CD14-positive monocyte (primary cell): ENCODE measurements around the gene DCHS1. TPM values are rescaled to one million over a fixed set of nuclear protein-coding genes. Genes with fewer than 3 reads are reported as not detected.

Source experiments
- DNase-seq, 3 donors: peaks; one replicate each; pipeline ENCODE4 v3.0.0-alpha.2; 2011 to 2022
- H2AFZ ChIP-seq: 2 replicates; pipeline ENCODE4 v1.6.0; 2012; ENCODE audit warnings: mild to moderate bottlenecking, low read depth, low read length, inconsistent platforms; ENCODE audit not compliant: insufficient read depth, poor library complexity, severe bottlenecking
- H3K27ac ChIP-seq, 2 donors: 1 replicate in 1 of 2; 2 replicates in 1 of 2; pipeline ENCODE4 v1.5.1; 2012 to 2013; ENCODE audit warnings: low read length in 2 of 2, control low read depth in 1 of 2, inconsistent platforms in 1 of 2, low read depth in 1 of 2, mild to moderate bottlenecking in 1 of 2
- H3K27me3 ChIP-seq, 2 donors: one replicate each; pipeline versions ENCODE4 v1.6.0 to v1.6.1; 2011 to 2013; ENCODE audit warnings: low read length in 2 of 2; ENCODE audit not compliant: control insufficient read depth in 2 of 2, insufficient read depth in 2 of 2
- H3K36me3 ChIP-seq, 2 donors: replicated peaks in 1 of 2; 1 replicate in 1 of 2; 2 replicates in 1 of 2; pipeline versions ENCODE4 v1.5.1 to v1.6.1; 2012 to 2013; ENCODE audit warnings: low read length in 2 of 2, control low read depth in 1 of 2, inconsistent platforms in 1 of 2, mild to moderate bottlenecking in 1 of 2; ENCODE audit not compliant: insufficient read depth in 2 of 2, control insufficient read depth in 1 of 2
- H3K4me1 ChIP-seq, 2 donors: 1 replicate in 1 of 2; 2 replicates in 1 of 2; pipeline versions ENCODE4 v1.5.1 to v1.6.1; 2012 to 2013; ENCODE audit warnings: low read length in 2 of 2, control low read depth in 1 of 2, inconsistent platforms in 1 of 2, mild to moderate bottlenecking in 1 of 2, moderate library complexity in 1 of 2; ENCODE audit not compliant: insufficient read depth in 2 of 2, control insufficient read depth in 1 of 2
- H3K4me2 ChIP-seq: replicated peaks from 2 replicates; pipeline ENCODE3; 2012; ENCODE audit warnings: low read length, moderate library complexity, mild to moderate bottlenecking; ENCODE audit not compliant: poor library complexity, severe bottlenecking; ENCODE audit errors: extremely low read depth
- H3K4me3 ChIP-seq, 3 experiments: fragments of 200-600 bp in 1 of 3; sonication (generic) in 1 of 3; replicated peaks in 1 of 3; 1 replicate in 2 of 3; 2 replicates in 1 of 3; pipeline ENCODE4 v1.5.1; 2011 to 2013; ENCODE audit warnings: low read length in 3 of 3, mild to moderate bottlenecking in 3 of 3, control low read depth in 2 of 3, low read depth in 2 of 3, inconsistent platforms in 1 of 3, moderate library complexity in 1 of 3
- H3K79me2 ChIP-seq: 2 replicates; pipeline ENCODE4 v1.6.0; 2012; ENCODE audit warnings: mild to moderate bottlenecking, control low read depth, inconsistent platforms, low read length, moderate library complexity; ENCODE audit not compliant: insufficient read depth
- H3K9ac ChIP-seq: 2 replicates; pipeline ENCODE4 v1.6.0; 2017; ENCODE audit warnings: low read length, mild to moderate bottlenecking; ENCODE audit not compliant: insufficient read depth, poor library complexity, severe bottlenecking
- H3K9me3 ChIP-seq, 2 donors: replicated peaks in 1 of 2; 1 replicate in 1 of 2; 2 replicates in 1 of 2; pipeline versions ENCODE4 v1.5.1 to v1.6.1; 2012 to 2013; ENCODE audit warnings: low read length in 2 of 2, control low read depth in 1 of 2; ENCODE audit not compliant: control insufficient read depth in 1 of 2, insufficient read depth in 1 of 2
- H4K20me1 ChIP-seq: 2 replicates; pipeline ENCODE4 v1.6.0; 2012; ENCODE audit warnings: mild to moderate bottlenecking, low read length, control low read depth, moderate library complexity; ENCODE audit not compliant: insufficient read depth
- H3K27ac Mint-ChIP-seq, 7 donors: one replicate each; pipeline ENCODE4 v1.8.0; 2020; ENCODE audit warnings: mild to moderate bottlenecking in 7 of 7, mixed read lengths in 7 of 7, moderate library complexity in 6 of 7, inconsistent platforms in 2 of 7
- H3K27me3 Mint-ChIP-seq, 3 donors: one replicate each; pipeline ENCODE4 v1.8.0; 2021 to 2022; ENCODE audit warnings: low read depth in 3 of 3, mild to moderate bottlenecking in 3 of 3, mixed read lengths in 3 of 3, moderate library complexity in 3 of 3, inconsistent platforms in 1 of 3
- H3K36me3 Mint-ChIP-seq, 2 donors: one replicate each; pipeline ENCODE4 v1.8.0; 2020; ENCODE audit warnings: mixed read lengths in 2 of 2, inconsistent platforms in 1 of 2, mild to moderate bottlenecking in 1 of 2
- H3K4me1 Mint-ChIP-seq: one replicate; pipeline ENCODE4 v1.8.0; 2020; ENCODE audit warnings: mild to moderate bottlenecking, mixed read lengths
- H3K4me3 Mint-ChIP-seq, 2 donors: one replicate each; pipeline ENCODE4 v1.8.0; 2020; ENCODE audit warnings: mild to moderate bottlenecking in 2 of 2, mixed read lengths in 2 of 2, moderate library complexity in 1 of 2
- H3K9me3 Mint-ChIP-seq, 7 donors: one replicate each; pipeline ENCODE4 v1.8.0; 2020 to 2022; ENCODE audit warnings: mixed read lengths in 7 of 7, mild to moderate bottlenecking in 6 of 7, moderate library complexity in 6 of 7, inconsistent platforms in 2 of 7
- CTCF ChIP-seq: fragments of 200-600 bp; IDR thresholded peaks from one replicate; pipeline ENCODE4 v1.8.0; 2022; ENCODE audit warnings: antibody characterized with exemption, mild to moderate bottlenecking
- WGBS: methylation state at CpG from one replicate; pipeline ENCODE4 v1.1.5; 2013; ENCODE audit warnings: missing lambda C conversion rate; ENCODE audit not compliant: insufficient coverage; 5-methylcytosine and 5-hydroxymethylcytosine counted together
- intact Hi-C, 2 donors: fragments of 100-400 bp; cut with micrococcal nuclease; formaldehyde crosslinking; loops; one replicate each; pipeline versions ENCODE4 v1.15.0 to v1.15.1; 2023
- polyA plus RNA-seq, 3 donors: library from polyadenylated mRNA; depleted of rRNA in 1 of 3; unstranded in 2 of 3; stranded (reverse) in 1 of 3; fragments of 300-500 nt in 2 of 3; fragments of >200 nt in 1 of 3; fragmentation: Illumina TruSeq in 2 of 3; gene quantifications; 1 replicate in 2 of 3; 2 replicates in 1 of 3; pipeline ENCODE4 v1.2.3, GENCODE V29; 2012 to 2021

The DCHS1 gene
- polyA plus RNA-seq, 3 donors, result 0.01 to 0.88 (median 0.02) TPM

GRCh38 chr11:6667733-6668374 lies 12.2 kb upstream of the DCHS1 start:
- no peak overlapping the region for H3K9ac ChIP-seq
- Mint-ChIP-seq H3K4me3 (no peak overlapping the region), H3K27me3 (peaks cover 1 to 6% (median 4%) of the 10 kb centered on the region in 3 donors), H3K36me3 (no peaks in the 10 kb centered on the region), H3K27ac (peak overlapping the region in 2 of 7 donors; percentile 44 to 55), H3K4me1 (peaks cover 6% of the 10 kb centered on the region), H3K9me3 (peaks cover 0 to 2% (median 0%) of the 10 kb centered on the region in 7 donors)
- H2AFZ ChIP-seq, result peak overlapping the region; percentile 22
- WGBS, result no CpG with 5 or more reads among the region's 3 CpGs
- H4K20me1 ChIP-seq, result no peaks in the 10 kb centered on the region
- H3K4me1 ChIP-seq, result peaks cover 0 to 3% of the 10 kb centered on the region in 2 donors
- H3K27ac ChIP-seq, result no peak overlapping the region
- no peaks in the 10 kb centered on the region for H3K79me2 ChIP-seq
- H3K27me3 ChIP-seq, result no peaks in the 10 kb centered on the region
- peak in 2 of 3 donors; percentile 51 for DNase-seq
- no peak overlapping the region for H3K4me3 ChIP-seq
- intact Hi-C loops, result loop anchor here in 1 of 2 donors (5.0 kb wide), 1 partner anchor 66 kb away; the partner anchor contains the start of genes ILK and RRP8
- no peak overlapping the region for H3K4me2 ChIP-seq
- no peaks in the 10 kb centered on the region for H3K9me3 ChIP-seq
- H3K36me3 ChIP-seq, result no peaks in the 10 kb centered on the region
- peak; percentile 74 for TF ChIP-seq CTCF

GRCh38 chr11:6666302-6667183 lies 10.9 kb upstream of the DCHS1 start:
- Histone ChIP-seq H3K9me3 (no peaks in the 10 kb centered on the region), H3K4me3 (no peak overlapping the region), H3K27me3 (no peaks in the 10 kb centered on the region), H3K9ac (no peak overlapping the region), H4K20me1 (no peaks in the 10 kb centered on the region), H3K4me2 (no peak overlapping the region), H3K36me3 (no peaks in the 10 kb centered on the region), H3K4me1 (peaks cover 0 to 3% of the 10 kb centered on the region in 2 donors), H3K79me2 (no peaks in the 10 kb centered on the region), H2AFZ (no peak overlapping the region), H3K27ac (no peak overlapping the region)
- Mint-ChIP-seq H3K27ac (peak overlapping the region in 1 of 7 donors; percentile 17), H3K9me3 (peaks cover 0 to 2% (median 0%) of the 10 kb centered on the region in 7 donors), H3K4me3 (no peak overlapping the region), H3K27me3 (peaks cover 1 to 6% (median 6%) of the 10 kb centered on the region in 3 donors), H3K4me1 (peaks cover 5% of the 10 kb centered on the region), H3K36me3 (no peaks in the 10 kb centered on the region)
- intact Hi-C loops, result loop anchor here in 1 of 2 donors (5.0 kb wide), 1 partner anchor 64 kb away; the partner anchor contains the start of genes ILK and RRP8
- WGBS, result 46% methylated on average over 1 of the region's 4 CpGs
- DNase-seq, result no peak
- TF ChIP-seq CTCF, result no peak
